OCI-M2 (cell line): ENCODE data around the gene NHS.

Experiments
- DNase-seq: peaks from one replicate; lab custom pipeline; 2025; ENCODE audit not compliant: unreplicated experiment; lab: John Stamatoyannopoulos, UW

The NHS gene

GRCh38 chrX:17405225-17405969, 30.4 kb downstream of the NHS start:
- no peak for DNase-seq

GRCh38 chrX:17409566-17410290, 34.7 kb downstream of the NHS start:
- DNase-seq: no peak

GRCh38 chrX:17410651-17411050, 35.7 kb downstream of the NHS start:
- no peak for DNase-seq

- DNase-seq: no peak
Measured at GRCh38 chrX:17411205-17411604, 36.2 kb downstream of the NHS start.

- DNase-seq: no peak
Measured at GRCh38 chrX:17412692-17413091, 37.7 kb downstream of the NHS start.

- no peak for DNase-seq
Measured at GRCh38 chrX:17413228-17413627, 38.2 kb downstream of the NHS start.

- DNase-seq: no peak
Measured at GRCh38 chrX:17414027-17414658, 39.1 kb downstream of the NHS start.

GRCh38 chrX:17414839-17415238, 39.8 kb downstream of the NHS start:
- no peak for DNase-seq

- DNase-seq: no peak
Measured at GRCh38 chrX:17415242-17415810, 40.3 kb downstream of the NHS start.

GRCh38 chrX:17417372-17417771, 42.4 kb downstream of the NHS start:
- no peak for DNase-seq

- no peak for DNase-seq
Measured at GRCh38 chrX:17425136-17425535, 50.1 kb downstream of the NHS start.

GRCh38 chrX:17425551-17425950, 50.6 kb downstream of the NHS start:
- DNase-seq: no peak

- no peak for DNase-seq
Measured at GRCh38 chrX:17431171-17431570, 56.2 kb downstream of the NHS start.

GRCh38 chrX:17432158-17432557, 57.2 kb downstream of the NHS start:
- no peak for DNase-seq

GRCh38 chrX:17433965-17434364, 59.0 kb downstream of the NHS start:
- no peak for DNase-seq

- DNase-seq: no peak
Measured at GRCh38 chrX:17435476-17435875, 60.5 kb downstream of the NHS start.

GRCh38 chrX:17438221-17438620, 63.2 kb downstream of the NHS start:
- DNase-seq: no peak

- no peak for DNase-seq
Measured at GRCh38 chrX:17440258-17440657, 65.3 kb downstream of the NHS start.

GRCh38 chrX:17440836-17441235, 65.8 kb downstream of the NHS start:
- no peak for DNase-seq

- no peak for DNase-seq
Measured at GRCh38 chrX:17441965-17442364, 67.0 kb downstream of the NHS start.

- DNase-seq: no peak
Measured at GRCh38 chrX:17442898-17443297, 67.9 kb downstream of the NHS start.

GRCh38 chrX:17443556-17443955, 68.6 kb downstream of the NHS start:
- no peak for DNase-seq
